WTC11 (cell line): ENCODE measurements around the gene RESP18. TPM values are rescaled to one million over a fixed set of nuclear protein-coding genes. Genes with fewer than 3 reads are reported as not detected.

Experiments
- ATAC-seq: fragments of 200-7000 bp; cut with Tn5 transposase; 2 replicates; pipeline ENCODE4 v1.10.0; 2021; ENCODE audit warnings: mild to moderate bottlenecking, moderate library complexity
- CTCF ChIA-PET: fragments of 300-600 bp; sonication (Branson Sonifier 250); formaldehyde crosslinking; loops from one replicate; lab custom pipeline; 2021; ENCODE audit warnings: antibody characterized with exemption; lab: Charles Lee
- POLR2A ChIA-PET: fragments of 350-600 bp; sonication (Branson Sonifier 250); formaldehyde crosslinking; loops from one replicate; lab custom pipeline; 2021; ENCODE audit warnings: antibody characterized with exemption; lab: Charles Lee
- DNase-seq: peaks from one replicate; pipeline ENCODE4 v3.0.0; 2021; ENCODE audit warnings: low spot score
- H3K27ac Mint-ChIP-seq: 2 replicates; pipeline ENCODE4 v1.8.0; 2021; ENCODE audit warnings: mixed read lengths
- H3K27me3 Mint-ChIP-seq: 2 replicates; pipeline ENCODE4 v1.8.0; 2021; ENCODE audit warnings: low read depth, mild to moderate bottlenecking, moderate library complexity, mixed read lengths
- H3K36me3 Mint-ChIP-seq: 2 replicates; pipeline ENCODE4 v1.8.0; 2021; ENCODE audit warnings: mixed read lengths
- H3K4me1 Mint-ChIP-seq: 2 replicates; pipeline ENCODE4 v1.8.0; 2022; ENCODE audit warnings: mixed read lengths
- H3K4me3 Mint-ChIP-seq: 2 replicates; pipeline ENCODE4 v1.8.0; 2021; ENCODE audit warnings: mild to moderate bottlenecking, moderate library complexity, mixed read lengths
- H3K9me3 Mint-ChIP-seq: 2 replicates; pipeline ENCODE4 v1.8.0; 2021; ENCODE audit warnings: mixed read lengths
- ARID4B ChIP-seq: sonication (generic); formaldehyde crosslinking; IDR thresholded peaks from 2 replicates; pipeline ENCODE4 v1.8.0; 2023; ENCODE audit warnings: missing genetic modification reagents, mild to moderate bottlenecking, borderline replicate concordance
- ATF2 ChIP-seq: sonication (generic); formaldehyde crosslinking; IDR thresholded peaks from 2 replicates; pipeline ENCODE4 v1.8.1; 2022; ENCODE audit warnings: low read depth, missing genetic modification reagents, borderline replicate concordance
- ERG ChIP-seq: fragments of 250-450 bp; sonication (Bioruptor Pico); IDR thresholded peaks from 2 replicates; pipeline ENCODE4 v1.8.0; 2021; ENCODE audit warnings: mild to moderate bottlenecking
- ESRRA ChIP-seq: sonication (generic); formaldehyde crosslinking; IDR thresholded peaks from 2 replicates; pipeline ENCODE4 v1.8.1; 2022; ENCODE audit warnings: mild to moderate bottlenecking, missing genetic modification reagents, borderline replicate concordance
- FOXJ3 ChIP-seq: sonication (generic); formaldehyde crosslinking; IDR thresholded peaks from 2 replicates; pipeline ENCODE4 v1.9.0; 2021; ENCODE audit warnings: missing genetic modification reagents, mild to moderate bottlenecking, borderline replicate concordance
- FOXK1 ChIP-seq: sonication (generic); formaldehyde crosslinking; IDR thresholded peaks from 2 replicates; pipeline ENCODE4 v1.8.0; 2022; ENCODE audit warnings: mild to moderate bottlenecking, moderate library complexity, missing genetic modification reagents
- JUN ChIP-seq: sonication (generic); formaldehyde crosslinking; IDR thresholded peaks from 2 replicates; pipeline ENCODE4 v1.8.0; 2023; ENCODE audit warnings: mild to moderate bottlenecking, missing genetic modification reagents
- NR2C2 ChIP-seq: sonication (generic); formaldehyde crosslinking; IDR thresholded peaks from 2 replicates; pipeline ENCODE4 v1.8.0; 2022; ENCODE audit warnings: mild to moderate bottlenecking, missing genetic modification reagents
- NR3C1 ChIP-seq: sonication (generic); formaldehyde crosslinking; conservative IDR thresholded peaks from 2 replicates; pipeline ENCODE4 v1.8.1; 2023; ENCODE audit warnings: low read depth, mild to moderate bottlenecking, missing genetic modification reagents
- PRRX2 ChIP-seq: fragments of 250-450 bp; sonication (Bioruptor Pico); IDR thresholded peaks from 2 replicates; pipeline ENCODE4 v1.8.0; 2021; ENCODE audit warnings: mild to moderate bottlenecking
- RELA ChIP-seq: sonication (generic); formaldehyde crosslinking; IDR thresholded peaks from 2 replicates; pipeline ENCODE4 v1.8.1; 2022; ENCODE audit warnings: missing genetic modification reagents, mild to moderate bottlenecking, borderline replicate concordance
- SOX15 ChIP-seq: fragments of 250-450 bp; sonication (Bioruptor Pico); IDR thresholded peaks from 2 replicates; pipeline ENCODE4 v1.9.0; 2021; ENCODE audit warnings: mild to moderate bottlenecking
- ZBTB21 ChIP-seq: sonication (generic); formaldehyde crosslinking; IDR thresholded peaks from 2 replicates; pipeline ENCODE4 v1.8.1; 2023; ENCODE audit warnings: mild to moderate bottlenecking, missing genetic modification reagents, borderline replicate concordance
- ZBTB43 ChIP-seq: sonication (generic); formaldehyde crosslinking; IDR thresholded peaks from 2 replicates; pipeline ENCODE4 v1.8.1; 2023; ENCODE audit warnings: mild to moderate bottlenecking, missing genetic modification reagents
- ZMAT4 ChIP-seq: fragments of 250-450 bp; sonication (Bioruptor Pico); IDR thresholded peaks from 2 replicates; pipeline ENCODE4 v1.9.0; 2021; ENCODE audit warnings: mild to moderate bottlenecking
- ZNF232 ChIP-seq: sonication (generic); formaldehyde crosslinking; IDR thresholded peaks from 2 replicates; pipeline ENCODE4 v1.8.0; 2022; ENCODE audit warnings: mild to moderate bottlenecking, missing genetic modification reagents
- ZNF423 ChIP-seq: fragments of 250-450 bp; sonication (Bioruptor Pico); IDR thresholded peaks from 2 replicates; pipeline ENCODE4 v2.1.2; 2022; ENCODE audit warnings: mild to moderate bottlenecking, moderate library complexity
- ZSCAN18 ChIP-seq: fragments of 250-450 bp; sonication (Bioruptor Pico); IDR thresholded peaks from 2 replicates; pipeline ENCODE4 v2.1.2; 2022; ENCODE audit warnings: mild to moderate bottlenecking, moderate library complexity
- total RNA-seq: library from RNA; stranded (reverse); gene quantifications from 3 replicates; pipeline ENCODE4 v1.2.3, GENCODE V29; 2021

Gene RESP18
- total RNA-seq, 1 experiment from 2014 or later = not detected

- Mint-ChIP-seq H3K9me3 (no peaks in the 10 kb centered on the region), H3K27me3 (no peaks in the 10 kb centered on the region), H3K36me3 (peaks cover 8% of the 10 kb centered on the region; the same call in 1 of the 2 replicates), H3K27ac (no peak overlapping the region), H3K4me1 (peaks cover 29% of the 10 kb centered on the region), H3K4me3 (no peak overlapping the region)
- ChIA-PET POLR2A (no interaction called here), CTCF (interaction anchor here (6.5 kb wide), 1 partner anchor 11 kb away, joined by 158 read pairs; no protein-coding TSS in a partner anchor)
- no peak for ATAC-seq
- no peak for DNase-seq
- TF ChIP-seq ZBTB43 (CRISPR knock-in tag) = no peak
- no peak for TF ChIP-seq ZNF423
- TF ChIP-seq ARID4B (CRISPR knock-in tag) = no peak
- TF ChIP-seq NR2C2 (CRISPR knock-in tag) = no peak
- no peak for TF ChIP-seq RELA (CRISPR knock-in tag)
- no peak for TF ChIP-seq FOXK1
- TF ChIP-seq SOX15 = no peak
- no peak for TF ChIP-seq ZSCAN18 (CRISPR knock-in tag)
- TF ChIP-seq NR3C1 (CRISPR knock-in tag) = no peak
- no peak for TF ChIP-seq ZNF232 (CRISPR knock-in tag)
- no peak for TF ChIP-seq ERG (CRISPR knock-in tag)
- TF ChIP-seq ZMAT4 = no peak
- TF ChIP-seq ATF2 (CRISPR knock-in tag) = no peak
These were observed 50.2 kb downstream of the RESP18 start for GRCh38 chr2:219282375-219282774.

- no peak overlapping the region for H3K4me3 Mint-ChIP-seq
- CTCF ChIA-PET = interaction anchor here (6.5 kb wide), 1 partner anchor 12 kb away, joined by 158 read pairs; no protein-coding TSS in a partner anchor
These were observed 51.0 kb downstream of the RESP18 start for GRCh38 chr2:219281588-219281987.

More at GRCh38 chr2:219281588-219281987, 51.0 kb downstream of the RESP18 start:
- no peak for TF ChIP-seq JUN (CRISPR knock-in tag)
- no peak for TF ChIP-seq NR3C1 (CRISPR knock-in tag)
- no peak for TF ChIP-seq PRRX2 (CRISPR knock-in tag)
- TF ChIP-seq FOXK1 = no peak
- no peak for TF ChIP-seq FOXJ3 (CRISPR knock-in tag)
- no peak for TF ChIP-seq ZBTB21
- no peak for TF ChIP-seq ESRRA (CRISPR knock-in tag)
- no peak for TF ChIP-seq NR2C2 (CRISPR knock-in tag)
- H3K9me3 Mint-ChIP-seq = no peaks in the 10 kb centered on the region
- no peak for ATAC-seq
- POLR2A ChIA-PET = no interaction called here
- H3K27me3 Mint-ChIP-seq = peaks cover 4% of the 10 kb centered on the region; the same call in 1 of the 2 replicates
- no peak for DNase-seq
- H3K27ac Mint-ChIP-seq = no peak overlapping the region
- peaks cover 34% of the 10 kb centered on the region for H3K4me1 Mint-ChIP-seq
- H3K36me3 Mint-ChIP-seq = peaks cover 8% of the 10 kb centered on the region; the same call in 1 of the 2 replicates
